Sigmoid colon (tissue), 7 donors: Measurements from ENCODE around the gene EFHC2. TPM values are rescaled to one million over a fixed set of nuclear protein-coding genes. Genes with fewer than 3 reads are reported as not detected.

Experiments used
- DNase-seq: peaks from one replicate; pipeline ENCODE4 v3.0.0-alpha.2; 2019
- H3K27ac ChIP-seq, 4 donors: fragments of 200-600 bp; sonication (generic); one replicate each; pipeline ENCODE4 v1.5.1; 2016 to 2019; ENCODE audit warnings: mild to moderate bottlenecking in 1 of 4
- H3K27me3 ChIP-seq, 3 donors: fragments of 200-600 bp; sonication (generic); one replicate each; pipeline ENCODE4 v1.5.1; 2019; ENCODE audit warnings: mild to moderate bottlenecking in 1 of 3
- H3K36me3 ChIP-seq, 4 donors: fragments of 200-600 bp; sonication (generic); one replicate each; pipeline ENCODE4 v1.5.1; 2016 to 2019
- H3K4me1 ChIP-seq, 4 donors: fragments of 200-600 bp; sonication (generic); one replicate each; pipeline ENCODE4 v1.5.1; 2017 to 2019
- H3K4me3 ChIP-seq, 4 donors: fragments of 200-600 bp; sonication (generic); one replicate each; pipeline ENCODE4 v1.5.1; 2017 to 2019; ENCODE audit warnings: mild to moderate bottlenecking in 2 of 4, moderate library complexity in 1 of 4
- H3K9me3 ChIP-seq, 4 donors: fragments of 200-600 bp in 3 of 4; sonication (generic) in 3 of 4; one replicate each; pipeline versions ENCODE4 v1.5.1 to v1.6.1; 2013 to 2019
- CTCF ChIP-seq, 4 experiments: fragments of 450-650 bp in 3 of 4; fragments of 200-600 bp in 1 of 4; IDR thresholded peaks; one replicate each; pipeline ENCODE4 v1.5.1; 2016 to 2019; ENCODE audit warnings: antibody characterized with exemption in 4 of 4, mild to moderate bottlenecking in 3 of 4, moderate library complexity in 2 of 4
- EP300 ChIP-seq, 4 donors: sonication (generic); formaldehyde crosslinking; IDR thresholded peaks; one replicate each; pipeline ENCODE4 v1.6.1; 2017; ENCODE audit warnings: antibody characterized with exemption in 4 of 4
- POLR2A ChIP-seq, 2 donors: fragments of 450-650 bp; IDR thresholded peaks; one replicate each; pipeline ENCODE4 v1.6.1; 2016; ENCODE audit warnings: antibody characterized with exemption in 2 of 2, mild to moderate bottlenecking in 2 of 2, moderate library complexity in 2 of 2
- POLR2AphosphoS5 ChIP-seq, 4 donors: sonication (generic); formaldehyde crosslinking; IDR thresholded peaks; one replicate each; pipeline ENCODE4 v1.6.1; 2017; ENCODE audit warnings: antibody characterized with exemption in 4 of 4
- WGBS, 2 donors: extraction: QIAGEN DNeasy Blood & Tissue Kit; methylation state at CpG; one replicate each; pipeline ENCODE4 v1.1.7; 2013; 5-methylcytosine and 5-hydroxymethylcytosine counted together
- intact Hi-C: fragments of 100-400 bp; cut with DNase I; formaldehyde crosslinking; loops from one replicate; pipeline ENCODE4 v1.15.1; 2023
- polyA plus RNA-seq, 3 donors: library from polyadenylated mRNA; stranded (reverse); fragments of 200-250 nt; gene quantifications; one replicate each; pipeline ENCODE4 v1.2.3, GENCODE V29; 2013
- total RNA-seq, 4 donors: library from RNA; depleted of rRNA; stranded (reverse); fragments of >200 nt; gene quantifications; one replicate each; pipeline ENCODE4 v1.1.0, GENCODE V29; 2016
- donor health status: healthy with polysubstance abuse.
- donor health status: Bipolar disorder and iron deficiency.
- donor health status: healthy.

EFHC2 gene
- total and polyA plus RNA-seq, 7 donors, result 1.1 to 3.2 (median 2.6) TPM

GRCh38 chrX:44338361-44338760 lies 5.1 kb downstream of the EFHC2 start:
- peaks cover 0 to 3% (median 0%) of the 10 kb centered on the region in 4 donors for H3K4me1 ChIP-seq
- no peaks in the 10 kb centered on the region for H3K9me3 ChIP-seq
- TF ChIP-seq POLR2A (IDR thresholded peaks at IDR 0.05) (no peak), POLR2AphosphoS5 (IDR thresholded peaks at IDR 0.05) (no peak), CTCF (IDR thresholded peaks at IDR 0.05) (no peak), EP300 (IDR thresholded peaks at IDR 0.05) (no peak)
- peaks cover 0 to 4% (median 0%) of the 10 kb centered on the region in 3 donors for H3K27me3 ChIP-seq
- no peak overlapping the region for H3K27ac ChIP-seq
- intact Hi-C loops, result no loop called here
- WGBS, 2 donors, result 77 to 88% methylated on average over 5 of the region's 5 CpGs
- no peak overlapping the region for H3K4me3 ChIP-seq
- H3K36me3 ChIP-seq, result no peaks in the 10 kb centered on the region
- no peak for DNase-seq

DNA sequence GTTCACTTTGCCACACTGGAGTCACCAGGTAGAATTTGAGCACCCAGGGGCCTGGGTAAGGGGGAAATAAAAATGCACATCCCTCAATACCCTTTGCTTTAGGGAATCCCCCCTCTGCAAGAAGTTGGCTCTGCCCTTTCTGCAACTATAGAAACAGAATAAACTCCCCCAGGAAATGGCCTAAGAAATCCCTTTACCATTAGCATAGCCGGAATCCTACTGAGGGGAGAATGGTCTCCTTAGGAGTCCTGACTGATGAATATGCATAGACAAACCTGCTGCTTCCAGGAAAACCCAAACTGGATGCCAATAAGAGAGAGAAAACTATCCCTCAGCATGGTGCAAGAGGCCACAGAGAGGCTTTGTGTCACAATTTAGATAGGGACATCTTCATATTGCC lies 11.0 kb downstream of the EFHC2 start:
- no peaks in the 10 kb centered on the region for H3K9me3 ChIP-seq
- no peak overlapping the region for H3K27ac ChIP-seq
- no peak overlapping the region for H3K4me3 ChIP-seq
- no peak for DNase-seq
- intact Hi-C loops, result no loop called here
- TF ChIP-seq POLR2A (IDR thresholded peaks at IDR 0.05) (no peak), CTCF (IDR thresholded peaks at IDR 0.05) (no peak), POLR2AphosphoS5 (IDR thresholded peaks at IDR 0.05) (no peak), EP300 (IDR thresholded peaks at IDR 0.05) (no peak)
- H3K4me1 ChIP-seq, result no peaks in the 10 kb centered on the region
- 0 to 88% methylated on average over 1 of the region's 1 CpG for WGBS, 2 donors
- H3K36me3 ChIP-seq, result no peaks in the 10 kb centered on the region
- no peaks in the 10 kb centered on the region for H3K27me3 ChIP-seq

- H3K9me3 ChIP-seq, result no peaks in the 10 kb centered on the region
- 53 to 79% methylated on average over 3 of the region's 3 CpGs for WGBS, 2 donors
- no peak overlapping the region for H3K27ac ChIP-seq
- no peak for TF ChIP-seq CTCF (IDR thresholded peaks at IDR 0.05)
- no peak for TF ChIP-seq POLR2AphosphoS5 (IDR thresholded peaks at IDR 0.05)
- no peak for TF ChIP-seq POLR2A (IDR thresholded peaks at IDR 0.05)
- no peak for TF ChIP-seq EP300 (IDR thresholded peaks at IDR 0.05)
- no peaks in the 10 kb centered on the region for H3K36me3 ChIP-seq
- no peak for DNase-seq
- no peaks in the 10 kb centered on the region for H3K27me3 ChIP-seq
- no peak overlapping the region for H3K4me3 ChIP-seq
- H3K4me1 ChIP-seq, result no peaks in the 10 kb centered on the region
- intact Hi-C loops, result no loop called here
Observed at GRCh38 chrX:44330227-44330626, 13.2 kb downstream of the EFHC2 start.

- intact Hi-C loops, result no loop called here
- Histone ChIP-seq H3K4me3 (no peak overlapping the region), H3K4me1 (no peaks in the 10 kb centered on the region), H3K36me3 (no peaks in the 10 kb centered on the region), H3K27me3 (no peaks in the 10 kb centered on the region), H3K27ac (no peak overlapping the region), H3K9me3 (no peaks in the 10 kb centered on the region)
- TF ChIP-seq POLR2AphosphoS5 (IDR thresholded peaks at IDR 0.05) (no peak), EP300 (IDR thresholded peaks at IDR 0.05) (no peak), CTCF (IDR thresholded peaks at IDR 0.05) (no peak), POLR2A (IDR thresholded peaks at IDR 0.05) (no peak)
- DNase-seq, result no peak
- 97 to 98% methylated on average over 1 of the region's 1 CpG for WGBS, 2 donors
Observed at GRCh38 chrX:44319550-44319949, 23.9 kb downstream of the EFHC2 start.

- intact Hi-C loops, result no loop called here
Observed at GRCh38 chrX:44317181-44317580, 26.3 kb downstream of the EFHC2 start.

More at GRCh38 chrX:44317181-44317580, 26.3 kb downstream of the EFHC2 start:
- no peak for DNase-seq
- Histone ChIP-seq H3K27me3 (no peaks in the 10 kb centered on the region), H3K36me3 (no peaks in the 10 kb centered on the region), H3K4me1 (no peaks in the 10 kb centered on the region), H3K4me3 (no peak overlapping the region), H3K27ac (no peak overlapping the region), H3K9me3 (no peaks in the 10 kb centered on the region)
- WGBS, 2 donors, result 53 to 76% methylated on average over 2 of the region's 2 CpGs
- TF ChIP-seq CTCF (IDR thresholded peaks at IDR 0.05), result no peak
- TF ChIP-seq EP300 (IDR thresholded peaks at IDR 0.05), result no peak
